Fibroblast of skin of scalp (primary cell): ENCODE data around the gene TRIM33. TPM values are rescaled to one million over a fixed set of nuclear protein-coding genes. Genes with fewer than 3 reads are reported as not detected.

Experiments used
- DNase-seq: peaks from one replicate; pipeline ENCODE4 v3.0.0-alpha.2; 2013
- polyA plus RNA-seq, 2 experiments: library from polyadenylated mRNA; unstranded; fragments of 120-200 nt; gene quantifications; one replicate each; pipeline ENCODE4 v1.2.1, GENCODE V29; 2013; ENCODE audit not compliant: insufficient read length in 2 of 2

The TRIM33 gene
- polyA plus RNA-seq (2013, experiment 1 of 2; ENCODE audit: insufficient read length), result 13.4 TPM
- 16.0 TPM for polyA plus RNA-seq (2013, experiment 2 of 2; ENCODE audit: insufficient read length)

DNA sequence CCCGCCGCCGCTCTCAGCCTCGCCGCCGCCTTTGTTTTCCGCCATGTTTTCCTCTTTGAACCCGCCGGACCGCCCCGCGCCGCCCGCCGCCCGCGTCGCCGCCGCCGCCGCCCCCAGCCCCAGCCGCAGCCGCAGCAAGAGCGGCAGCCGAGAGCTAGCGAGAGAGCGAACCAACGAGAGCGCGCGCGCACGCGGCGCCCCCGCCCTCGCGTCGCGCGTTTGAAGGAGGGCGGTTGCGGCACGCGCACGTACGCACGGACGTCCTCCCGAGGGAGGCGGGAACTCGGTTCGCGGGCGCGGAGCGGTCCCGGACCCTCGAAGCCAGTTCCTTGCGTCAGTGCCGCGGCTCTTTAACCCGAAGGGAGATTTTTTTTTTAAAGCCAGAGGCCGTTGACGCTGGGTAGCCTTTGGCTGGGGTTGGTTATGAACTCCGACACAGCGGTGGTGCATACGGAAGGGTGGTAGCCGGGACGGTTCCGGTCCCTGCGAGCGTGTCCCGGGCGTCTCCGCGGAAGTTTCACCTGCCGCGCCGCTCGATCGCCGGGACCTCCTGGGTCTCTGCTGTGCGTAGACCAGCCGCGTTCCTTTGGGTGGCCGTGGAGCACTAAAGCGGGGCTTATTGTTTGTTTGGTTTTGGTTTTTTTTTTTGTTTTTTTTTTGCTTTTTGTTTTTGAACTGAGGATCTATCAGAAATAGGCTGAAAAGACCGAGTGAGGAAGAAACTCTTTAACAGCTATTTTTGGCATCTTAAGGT is at the start of gene TRIM33:
TSS of gene TRIM33 (minus strand) at position 172 of the 754 bp plus-strand sequence. CDS start at position 45, 127 bp downstream.
- peak; percentile 94 for DNase-seq

DNA sequence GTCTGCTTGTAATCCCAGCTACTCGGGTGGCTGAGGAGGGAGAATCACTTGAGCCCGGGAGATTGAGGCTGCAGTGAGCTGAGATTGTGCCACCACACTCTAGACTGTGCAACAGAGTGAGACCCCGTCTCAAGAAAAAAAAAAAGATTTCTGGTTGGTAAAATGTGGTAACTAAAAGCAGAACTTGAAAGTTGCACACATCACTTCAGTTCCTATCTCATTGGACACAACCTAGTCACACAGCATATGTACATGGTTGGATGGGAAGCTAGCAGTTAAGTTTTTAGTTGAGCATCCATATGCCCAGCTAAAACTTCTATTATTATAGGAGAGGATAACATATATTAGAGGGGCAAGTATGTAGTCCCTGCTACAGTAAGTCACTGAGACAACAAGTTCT is 48.4 kb upstream of the TRIM33 start:
- DNase-seq, result no peak

- DNase-seq, result peak; percentile 11
Measured at GRCh38 chr1:114558544-114558943, 47.5 kb upstream of the TRIM33 start.

DNA sequence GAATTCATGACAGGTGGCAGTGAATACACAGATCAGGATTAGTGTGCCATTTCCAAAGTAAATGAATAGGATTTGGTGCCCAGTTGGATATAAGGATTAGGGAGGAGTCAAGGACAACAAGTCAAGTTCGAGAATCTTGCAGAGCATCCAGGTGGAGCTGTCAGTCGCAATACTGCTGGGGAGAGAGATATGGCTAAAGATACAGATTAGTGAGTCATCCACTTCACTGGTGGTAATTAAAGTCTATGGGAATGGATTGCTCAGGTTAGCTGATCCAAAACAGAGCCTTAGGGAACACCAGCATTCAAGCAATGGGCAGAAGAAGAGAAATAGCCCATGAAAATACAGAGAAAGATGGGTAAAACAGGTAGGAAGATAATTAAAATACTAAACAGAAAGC is 43.6 kb upstream of the TRIM33 start:
- no peak for DNase-seq

GRCh38 chr1:114552106-114552639 is 41.2 kb upstream of the TRIM33 start:
- DNase-seq, result no peak

- DNase-seq, result peak; percentile 1
Measured at GRCh38 chr1:114551400-114551799, 40.4 kb upstream of the TRIM33 start.

- DNase-seq, result no peak
Measured at GRCh38 chr1:114550336-114550735, 39.3 kb upstream of the TRIM33 start.

GRCh38 chr1:114549137-114549536 is 38.1 kb upstream of the TRIM33 start:
- DNase-seq, result no peak

GRCh38 chr1:114547076-114547475 is 36.1 kb upstream of the TRIM33 start:
- DNase-seq, result no peak

- DNase-seq, result no peak
Measured at GRCh38 chr1:114545796-114546195, 34.8 kb upstream of the TRIM33 start.

GRCh38 chr1:114545315-114545714 is 34.3 kb upstream of the TRIM33 start:
- DNase-seq, result no peak

GRCh38 chr1:114540821-114541220 is 29.8 kb upstream of the TRIM33 start:
- DNase-seq, result no peak

DNA sequence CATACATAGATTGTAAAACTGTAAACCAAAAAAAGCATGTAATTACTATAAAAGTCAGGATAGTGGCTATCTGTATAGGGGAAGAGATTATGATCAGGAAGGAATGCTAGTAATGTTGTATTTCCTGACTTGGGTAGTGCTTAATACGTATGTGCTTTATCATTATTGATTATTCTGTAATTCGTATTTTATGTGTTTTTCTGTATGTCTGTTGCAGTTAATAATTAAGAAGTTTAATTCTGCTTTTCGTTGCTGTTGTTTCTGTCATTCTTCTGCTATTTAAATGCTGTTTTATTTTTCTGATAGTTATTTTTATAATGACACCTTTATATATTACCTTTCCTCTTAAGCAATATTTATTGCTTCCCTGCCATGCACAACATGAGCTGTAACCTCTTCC is 29.3 kb upstream of the TRIM33 start:
- DNase-seq, result no peak

DNA sequence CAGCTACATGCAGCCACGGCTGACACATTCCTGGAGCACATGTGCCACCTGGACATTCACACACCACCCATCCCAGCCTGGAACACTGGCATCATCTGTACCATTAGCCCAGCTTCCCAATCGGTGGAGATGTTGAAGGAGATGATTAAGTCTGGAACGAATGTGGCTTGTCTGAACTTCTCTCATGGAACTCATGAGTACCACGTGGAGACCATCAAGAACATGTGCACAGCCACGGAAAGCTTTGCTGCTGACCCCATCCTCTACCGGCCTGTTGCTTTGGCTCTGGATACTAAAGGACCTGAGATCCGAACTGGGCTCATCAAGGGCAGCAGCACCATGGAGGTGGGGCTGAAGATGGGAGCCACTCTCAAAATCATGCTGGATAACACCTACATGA is 25.0 kb upstream of the TRIM33 start:
- DNase-seq, result no peak

DNA sequence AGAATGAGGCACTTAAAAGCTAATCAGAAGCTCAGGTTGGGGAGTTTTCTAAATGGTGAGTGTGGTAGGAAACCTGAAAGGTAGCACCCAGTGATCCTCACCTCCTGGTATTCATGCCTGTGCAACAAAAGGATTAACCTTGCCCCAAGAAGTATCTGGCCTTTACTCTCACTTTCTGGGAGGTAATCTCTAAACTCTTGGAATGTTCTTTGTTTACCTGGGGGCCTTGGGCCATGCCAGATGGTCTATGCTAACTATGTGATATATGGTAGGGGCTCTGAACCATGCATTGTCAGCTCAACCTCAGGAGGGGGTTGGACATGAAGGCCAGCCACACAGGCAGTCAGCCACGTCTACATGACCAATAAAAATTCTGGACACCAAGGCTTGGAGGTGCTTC is 24.4 kb upstream of the TRIM33 start:
- no peak for DNase-seq

GRCh38 chr1:114531094-114531493 is 20.1 kb upstream of the TRIM33 start:
- DNase-seq, result no peak

DNA sequence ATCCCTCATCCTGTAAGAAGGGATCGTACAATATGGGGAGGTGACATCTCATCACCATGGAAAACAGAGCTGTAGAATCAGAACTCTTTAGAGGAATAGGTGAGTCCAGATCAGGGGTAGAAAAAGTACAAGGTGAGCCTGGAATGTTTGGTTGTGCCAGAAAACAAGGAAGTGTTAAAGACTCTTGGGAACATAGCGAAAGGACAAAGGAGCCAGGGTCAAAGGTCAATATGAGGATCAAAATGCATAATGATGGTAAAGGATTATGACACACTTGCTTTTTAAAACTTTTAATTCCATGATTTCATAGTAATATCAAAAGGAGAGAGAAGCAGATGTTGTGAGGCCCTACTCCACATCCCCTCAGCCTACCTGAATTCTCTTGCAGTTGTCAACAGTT is 19.2 kb upstream of the TRIM33 start:
- no peak for DNase-seq

DNA sequence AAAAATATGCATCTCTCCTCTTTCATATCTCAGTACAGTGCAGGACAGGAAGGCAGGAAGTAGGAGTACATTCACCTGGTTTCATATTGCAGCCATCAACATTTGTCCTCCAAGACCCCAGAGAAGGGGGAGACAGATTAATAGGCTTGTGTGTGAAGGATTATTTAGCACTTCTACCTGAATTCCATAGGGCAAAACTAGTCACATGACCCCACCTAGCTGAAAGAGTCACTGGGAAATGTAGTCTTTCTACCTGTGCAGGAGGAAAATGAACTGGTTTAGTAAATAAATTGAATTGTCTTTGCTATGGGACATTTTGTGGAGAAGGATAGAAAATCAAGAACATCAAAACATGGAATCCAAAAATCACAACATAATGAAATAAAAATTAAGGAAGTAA is 13.9 kb upstream of the TRIM33 start:
- DNase-seq, result no peak

DNA sequence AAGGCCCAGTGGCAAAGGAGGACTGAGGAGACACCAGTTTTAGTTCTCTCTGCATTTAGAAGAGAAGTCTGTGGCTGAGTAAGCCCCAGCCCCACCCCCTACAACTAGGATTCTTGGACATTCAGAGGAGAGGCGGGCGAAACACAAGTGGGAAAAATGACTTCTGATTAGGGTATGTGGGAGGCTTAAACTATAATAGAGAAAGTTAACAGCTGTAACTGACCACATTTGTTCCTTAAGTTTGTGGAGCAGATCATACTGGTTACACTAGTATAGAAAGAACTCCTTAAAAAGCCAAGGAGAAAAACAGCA is 11.2 kb upstream of the TRIM33 start:
- DNase-seq, result no peak

- no peak for DNase-seq
Measured at GRCh38 chr1:114521396-114522263, 10.6 kb upstream of the TRIM33 start.

DNA sequence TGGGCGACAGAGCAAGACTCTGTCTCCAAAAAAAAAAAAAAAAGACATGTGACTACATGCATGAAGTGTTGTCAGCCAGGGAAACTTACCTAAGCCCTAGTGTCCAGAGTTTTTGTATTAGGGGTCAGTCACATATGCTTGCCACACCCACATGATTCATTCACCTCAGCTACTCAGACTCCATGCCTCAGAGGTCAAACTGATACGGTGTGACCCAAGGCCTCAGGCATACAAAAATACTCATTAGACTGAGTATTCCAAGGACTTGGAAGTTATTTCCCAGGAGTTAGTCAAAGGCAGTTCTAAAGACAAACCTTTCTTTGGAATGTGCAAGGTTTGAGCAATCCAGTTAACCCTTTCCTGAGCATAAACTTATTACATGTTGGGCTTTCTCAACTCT is 6.3 kb upstream of the TRIM33 start:
- no peak for DNase-seq

GRCh38 chr1:114512595-114513280 is 1.7 kb upstream of the TRIM33 start:
- no peak for DNase-seq
